HCT116 (cell line): ENCODE measurements around the gene IL3. TPM values are rescaled to one million over a fixed set of nuclear protein-coding genes. Genes with fewer than 3 reads are reported as not detected.

Experiments used
- ATAC-seq: fragments of 200-7000 bp; cut with Tn5 transposase; 2 replicates; pipeline ENCODE4 v1.9.1; 2020; ENCODE audit warnings: mild to moderate bottlenecking, moderate library complexity
- BruUV-seq: library from RNA; stranded (reverse); fragments of 400-500 nt; replicated peaks from 2 replicates; lab custom pipeline; 2021; lab: Mats Ljungman, UMichigan
- CTCF ChIA-PET: fragments of 300-600 bp; sonication (Branson Sonifier 250); formaldehyde crosslinking; loops from one replicate; lab custom pipeline; 2021; ENCODE audit warnings: antibody characterized with exemption; lab: Charles Lee
- POLR2A ChIA-PET: fragments of 300-600, 350-600 bp; sonication (Branson Sonifier 250); formaldehyde crosslinking; loops from one replicate; lab custom pipeline; 2021; ENCODE audit warnings: antibody characterized with exemption; lab: Charles Lee
- RAD21 ChIA-PET, 2 experiments: fragments of 300-600 bp; sonication (Branson Sonifier 250); formaldehyde crosslinking; loops; one replicate each; lab custom pipeline; 2023; ENCODE audit warnings: low total read pairs in 2 of 2; ENCODE audit not compliant: uncharacterized antibody in 2 of 2, unreplicated experiment in 2 of 2, low non-redundant PET in 1 of 2; lab: Charles Lee
- DNase-seq: peaks from one replicate; pipeline ENCODE4 v3.0.0-alpha.2; 2010; ENCODE audit warnings: low read depth, low spot score
- H2AFZ ChIP-seq: fragments of 200-600 bp; shearing (Covaris generic), sonication (generic); 2 replicates; pipeline ENCODE4 v1.6.1; 2017; ENCODE audit warnings: low read depth, mixed run types, mixed read lengths, antibody characterized with exemption, low read length; ENCODE audit not compliant: poor library complexity, severe bottlenecking
- H3K27ac ChIP-seq: 2 replicates; pipeline ENCODE4 v1.5.1; 2012; ENCODE audit warnings: low read depth, low read length
- H3K27me3 ChIP-seq: fragments of 200-600 bp; sonication (generic); 2 replicates; pipeline ENCODE4 v1.6.1; 2016; ENCODE audit warnings: mixed run types, low read length, mixed read lengths; ENCODE audit not compliant: insufficient read depth
- H3K36me3 ChIP-seq, 2 experiments: fragments of 200-500 bp in 1 of 2; fragments of 200-600 bp in 1 of 2; sonication (Bioruptor generic) in 1 of 2; sonication (generic) in 1 of 2; 2 replicates each; pipeline versions ENCODE4 v1.5.1 to v1.6.1; 2014 to 2016; ENCODE audit warnings: low read length in 2 of 2, inconsistent platforms in 1 of 2, mixed read lengths in 1 of 2, mixed run types in 1 of 2; ENCODE audit not compliant: insufficient read depth in 2 of 2, control insufficient read depth in 1 of 2
- H3K4me1 ChIP-seq, 2 experiments: fragments of 200-600 bp in 1 of 2; sonication (generic) in 1 of 2; 2 replicates each; pipeline versions ENCODE4 v1.5.1 to v1.6.1; 2012 to 2017; ENCODE audit warnings: low read length in 2 of 2, inconsistent platforms in 1 of 2, mild to moderate bottlenecking in 1 of 2, mixed read lengths in 1 of 2, mixed run types in 1 of 2, moderate library complexity in 1 of 2; ENCODE audit not compliant: insufficient read depth in 2 of 2, control insufficient read depth in 1 of 2
- H3K4me2 ChIP-seq: fragments of 200-600 bp; sonication (generic); 2 replicates; pipeline ENCODE4 v1.6.1; 2017; ENCODE audit warnings: mixed run types, low read length, mixed read lengths
- H3K4me3 ChIP-seq, 2 experiments: fragments of 200-600 bp in 1 of 2; sonication (generic) in 1 of 2; replicated peaks in 1 of 2; 2 replicates each; pipeline ENCODE4 v1.5.1; 2011 to 2016; ENCODE audit warnings: low read length in 2 of 2, control low read depth in 1 of 2, low read depth in 1 of 2, mild to moderate bottlenecking in 1 of 2, mixed read lengths in 1 of 2, mixed run types in 1 of 2
- H3K79me2 ChIP-seq: fragments of 200-600 bp; sonication (generic); 2 replicates; pipeline ENCODE4 v1.6.1; 2017; ENCODE audit warnings: mild to moderate bottlenecking, mixed run types, low read length, moderate library complexity, mixed read lengths; ENCODE audit not compliant: insufficient read depth
- H3K9ac ChIP-seq: fragments of 200-600 bp; sonication (generic); 2 replicates; pipeline ENCODE4 v1.6.1; 2016; ENCODE audit warnings: low read length, mixed read lengths
- H3K9me2 ChIP-seq: fragments of 200-600 bp; sonication (generic), shearing (Covaris generic); 2 replicates; pipeline ENCODE4 v1.6.1; 2017; ENCODE audit warnings: mixed run types, mild to moderate bottlenecking, moderate library complexity; ENCODE audit not compliant: insufficient read depth
- H3K9me3 ChIP-seq, 2 experiments: fragments of 200-500 bp in 1 of 2; fragments of 200-600 bp in 1 of 2; sonication (Bioruptor generic) in 1 of 2; sonication (generic) in 1 of 2; 2 replicates each; pipeline ENCODE4 v1.6.1; 2014 to 2017; ENCODE audit warnings: low read length in 2 of 2, mixed read lengths in 2 of 2, inconsistent platforms in 1 of 2, low read depth in 1 of 2, mild to moderate bottlenecking in 1 of 2, mixed run types in 1 of 2, moderate library complexity in 1 of 2; ENCODE audit not compliant: control insufficient read depth in 1 of 2, insufficient read depth in 1 of 2
- H4K20me1 ChIP-seq: fragments of 200-600 bp; sonication (generic), shearing (Covaris generic); 2 replicates; pipeline ENCODE4 v1.6.1; 2017; ENCODE audit warnings: mixed run types, mild to moderate bottlenecking, moderate library complexity; ENCODE audit not compliant: insufficient read depth
- FOSL1 ChIP-seq: IDR thresholded peaks from 2 replicates; pipeline ENCODE4 v1.6.1; 2012; ENCODE audit warnings: low read depth
- JUND ChIP-seq: IDR thresholded peaks from 2 replicates; pipeline ENCODE4 v1.6.1; 2012
- SIN3A ChIP-seq: IDR thresholded peaks from 2 replicates; pipeline ENCODE4 v1.6.1; 2012; ENCODE audit warnings: low read depth
- YY1 ChIP-seq: IDR thresholded peaks from 2 replicates; pipeline ENCODE4 v1.6.1; 2011; ENCODE audit warnings: low read length, low read depth, moderate library complexity, mild to moderate bottlenecking; ENCODE audit not compliant: insufficient replicate concordance; ENCODE audit errors: extremely low read depth
- intact Hi-C: fragments of 100-400 bp; cut with micrococcal nuclease; formaldehyde crosslinking; loops from 2 replicates; pipeline ENCODE4 v1.10.0; 2022
- total RNA-seq: library from RNA; stranded (reverse); gene quantifications from one replicate; pipeline ENCODE4 v1.2.1, GENCODE V29; 2021; ENCODE audit not compliant: unreplicated experiment

IL3 gene
- total RNA-seq, 1 experiment from 2014 or later, result not detected

GRCh38 chr5:132049559-132049958, 10.9 kb upstream of the IL3 start:
- BruUV-seq, result no TSS peak
- ChIA-PET CTCF (no interaction called here), POLR2A (no interaction called here), RAD21 (no interaction called here)
- H3K4me3 ChIP-seq, result no peak overlapping the region
- ATAC-seq (no peak), DNase-seq (no peak)
- no peak for TF ChIP-seq SIN3A
- no peak for TF ChIP-seq JUND
- intact Hi-C loops, result no loop called here
- no peaks in the 10 kb centered on the region for H3K79me2 ChIP-seq
- H3K36me3 ChIP-seq, result no peaks in the 10 kb centered on the region
- no peaks in the 10 kb centered on the region for H3K27me3 ChIP-seq
- H3K27ac ChIP-seq, result no peak overlapping the region
- no peaks in the 10 kb centered on the region for H3K9me3 ChIP-seq
- no peaks in the 10 kb centered on the region for H3K4me1 ChIP-seq
- H3K9ac ChIP-seq, result no peak overlapping the region
- no peak overlapping the region for H3K4me2 ChIP-seq
- H3K9me2 ChIP-seq, result no peaks in the 10 kb centered on the region
- H2AFZ ChIP-seq, result no peak overlapping the region
- H4K20me1 ChIP-seq, result no peaks in the 10 kb centered on the region

- Histone ChIP-seq H3K79me2 (no peaks in the 10 kb centered on the region), H3K4me1 (no peaks in the 10 kb centered on the region), H3K9ac (no peak overlapping the region), H3K36me3 (no peaks in the 10 kb centered on the region), H3K4me3 (no peak overlapping the region), H3K27me3 (no peaks in the 10 kb centered on the region), H3K27ac (no peak overlapping the region), H2AFZ (no peak overlapping the region), H3K9me2 (no peaks in the 10 kb centered on the region), H3K4me2 (no peak overlapping the region), H4K20me1 (no peaks in the 10 kb centered on the region), H3K9me3 (no peaks in the 10 kb centered on the region)
- no peak for DNase-seq
- ChIA-PET RAD21 (no interaction called here), CTCF (no interaction called here), POLR2A (no interaction called here)
- no TSS peak for BruUV-seq
- intact Hi-C loops, result no loop called here
- no peak for TF ChIP-seq YY1
- TF ChIP-seq FOSL1, result no peak
- no peak for ATAC-seq
Measured at GRCh38 chr5:132050136-132050535, 10.3 kb upstream of the IL3 start.
